Neuron (in vitro differentiated cells): ENCODE results near the gene VARS2.
"Not testable (repeated sequence)": the region's sequence is repeated elsewhere in the genome, so short reads cannot be mapped to it uniquely, and the experiment has no call there.

Experiments used
- H2AFZ ChIP-seq: one replicate; pipeline ENCODE4 v1.6.1; 2013; ENCODE audit warnings: low read depth, mild to moderate bottlenecking, inconsistent platforms, low read length, moderate library complexity
- H3K27me3 ChIP-seq: one replicate; pipeline ENCODE4 v1.6.1; 2013; ENCODE audit warnings: low read length; ENCODE audit not compliant: insufficient read depth
- H3K36me3 ChIP-seq: one replicate; pipeline ENCODE4 v1.6.1; 2013; ENCODE audit warnings: low read length; ENCODE audit not compliant: insufficient read depth
- H3K4me1 ChIP-seq: one replicate; pipeline ENCODE4 v1.6.1; 2013; ENCODE audit warnings: low read length; ENCODE audit not compliant: insufficient read depth
- H3K4me3 ChIP-seq: 2 replicates; pipeline ENCODE4 v1.5.1; 2013; ENCODE audit warnings: mild to moderate bottlenecking, low read length, moderate library complexity
- H3K9me3 ChIP-seq: one replicate; pipeline ENCODE4 v1.6.1; 2013; ENCODE audit warnings: low read length

The VARS2 gene

GRCh38 chr6:30954631-30955366, 40.8 kb downstream of the VARS2 start:
- H3K36me3 ChIP-seq = no peaks in the 10 kb centered on the region
- H3K4me3 ChIP-seq = no peak overlapping the region
- H3K27me3 ChIP-seq = peaks cover 51% of the 10 kb centered on the region
- H3K9me3 ChIP-seq = no peaks in the 10 kb centered on the region
- no peak overlapping the region for H2AFZ ChIP-seq
- H3K4me1 ChIP-seq = peaks cover 4% of the 10 kb centered on the region

DNA sequence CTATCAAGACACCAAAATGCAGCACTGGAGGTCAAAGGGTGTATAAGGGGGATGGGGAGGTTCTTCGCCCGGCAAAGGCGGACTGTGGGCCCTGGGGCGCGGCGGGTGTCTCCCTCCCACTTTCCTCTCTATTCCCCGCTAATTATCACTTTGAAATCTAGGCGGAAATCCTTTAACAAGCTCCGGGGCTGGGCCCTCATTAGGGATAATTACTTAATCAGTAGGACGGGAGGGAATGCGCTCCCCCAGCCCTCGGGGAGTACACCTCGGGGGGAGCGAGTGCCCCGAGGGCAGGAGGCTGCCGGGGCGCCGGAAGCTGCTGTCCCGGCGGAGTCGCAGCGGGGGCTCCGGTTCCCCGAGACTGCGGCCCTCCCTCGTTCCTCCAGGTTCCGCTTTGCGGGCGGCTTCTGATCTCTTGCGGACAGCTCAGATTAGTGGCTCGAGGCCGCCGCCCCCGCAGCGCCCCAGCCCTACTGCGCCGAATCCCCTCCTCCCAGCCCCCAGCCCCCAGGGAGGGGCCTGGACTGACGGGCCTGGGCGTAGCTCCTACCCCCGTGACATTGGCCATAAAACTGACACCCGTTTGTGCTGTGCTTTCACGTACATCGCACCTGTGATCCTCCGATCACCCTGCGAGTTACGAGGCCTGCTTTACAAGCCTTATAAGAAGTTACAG, 41.5 kb downstream of the VARS2 start:
- H3K27me3 ChIP-seq = peaks cover 51% of the 10 kb centered on the region

GRCh38 chr6:30957716-30958115, 43.7 kb downstream of the VARS2 start:
- Histone ChIP-seq H3K36me3 (no peaks in the 10 kb centered on the region), H3K27me3 (peaks cover 46% of the 10 kb centered on the region)

More for the DNA sequence above, 41.5 kb downstream of the VARS2 start:
- Histone ChIP-seq H3K36me3 (no peaks in the 10 kb centered on the region), H3K9me3 (no peaks in the 10 kb centered on the region), H3K4me3 (no peak overlapping the region), H2AFZ (no peak overlapping the region), H3K4me1 (peaks cover 4% of the 10 kb centered on the region)

DNA sequence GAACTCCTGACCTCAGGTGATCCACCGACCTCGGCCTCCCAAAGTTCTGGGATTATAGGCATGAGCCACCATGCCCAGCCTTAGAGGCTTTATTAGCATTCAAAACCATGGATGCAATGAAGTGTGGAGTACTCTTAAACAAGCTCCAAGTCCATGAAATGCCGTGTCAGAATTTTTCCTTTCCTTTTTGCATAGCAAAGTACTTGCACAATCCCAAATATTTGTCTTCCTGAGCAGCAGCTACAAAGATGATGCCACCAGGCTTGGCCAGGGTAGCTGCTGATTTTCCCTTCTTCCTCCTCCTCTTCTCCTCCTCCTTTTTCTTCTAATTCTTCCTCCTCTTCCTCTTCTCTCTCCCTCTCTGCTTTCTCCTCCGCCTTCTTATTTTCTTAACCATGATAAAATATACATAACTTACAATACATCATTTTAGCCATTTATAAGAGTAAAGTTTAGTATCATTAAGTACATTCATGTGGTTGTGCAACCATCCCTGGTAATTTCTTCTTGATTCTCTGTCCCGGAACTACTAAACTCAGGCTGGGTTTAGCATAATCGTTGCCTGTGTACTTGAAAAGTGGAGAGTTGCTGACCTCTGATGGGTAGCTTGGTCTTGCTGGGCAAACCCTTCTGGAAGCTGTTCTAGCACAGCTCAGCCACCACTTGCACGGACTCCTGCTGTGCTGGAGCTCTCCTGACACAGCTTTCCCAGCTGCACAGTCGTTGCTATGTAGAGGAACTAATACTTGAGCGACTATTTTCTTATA, 47.1 kb downstream of the VARS2 start:
- Histone ChIP-seq H3K4me1 (no peaks in the 10 kb centered on the region), H3K27me3 (peaks cover 23% of the 10 kb centered on the region), H3K4me3 (no peak overlapping the region), H3K9me3 (no peaks in the 10 kb centered on the region), H3K36me3 (no peaks in the 10 kb centered on the region), H2AFZ (no peak overlapping the region)

More at GRCh38 chr6:30957716-30958115, 43.7 kb downstream of the VARS2 start:
- Histone ChIP-seq H3K9me3 (no peaks in the 10 kb centered on the region), H2AFZ (no peak overlapping the region), H3K4me1 (peaks cover 4% of the 10 kb centered on the region), H3K4me3 (no peak overlapping the region)

DNA sequence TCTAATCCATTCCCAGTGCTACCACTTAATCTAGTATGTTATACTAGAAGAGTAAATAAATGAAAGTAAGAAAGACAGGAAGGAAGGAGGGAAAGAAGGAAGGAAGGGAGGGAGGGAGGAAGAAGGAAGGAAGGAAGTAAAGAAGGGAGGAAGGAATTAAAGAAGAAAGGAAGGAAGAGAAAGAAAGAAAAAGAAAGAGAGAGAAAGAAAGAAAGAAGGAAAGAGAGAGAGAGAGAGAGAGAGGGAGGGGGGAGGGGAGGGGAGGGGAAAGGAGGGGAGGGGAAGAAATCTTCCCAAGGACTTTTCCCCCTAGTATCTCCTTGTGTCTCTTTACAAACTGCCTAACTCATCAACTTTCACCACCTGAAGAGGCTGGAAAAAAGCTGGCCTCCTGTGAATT, 48.7 kb downstream of the VARS2 start:
- H3K4me3 ChIP-seq = no peak overlapping the region
- H2AFZ ChIP-seq = no peak overlapping the region
- H3K27me3 ChIP-seq = peaks cover 7% of the 10 kb centered on the region

GRCh38 chr6:30963641-30964040, 49.6 kb downstream of the VARS2 start:
- Histone ChIP-seq H3K4me1 (no peaks in the 10 kb centered on the region), H2AFZ (no peak overlapping the region), H3K4me3 (no peak overlapping the region), H3K36me3 (no peaks in the 10 kb centered on the region), H3K27me3 (no peaks in the 10 kb centered on the region), H3K9me3 (no peaks in the 10 kb centered on the region)

More for the DNA sequence above, 48.7 kb downstream of the VARS2 start:
- Histone ChIP-seq H3K9me3 (no peaks in the 10 kb centered on the region), H3K36me3 (no peaks in the 10 kb centered on the region), H3K4me1 (no peaks in the 10 kb centered on the region)

DNA sequence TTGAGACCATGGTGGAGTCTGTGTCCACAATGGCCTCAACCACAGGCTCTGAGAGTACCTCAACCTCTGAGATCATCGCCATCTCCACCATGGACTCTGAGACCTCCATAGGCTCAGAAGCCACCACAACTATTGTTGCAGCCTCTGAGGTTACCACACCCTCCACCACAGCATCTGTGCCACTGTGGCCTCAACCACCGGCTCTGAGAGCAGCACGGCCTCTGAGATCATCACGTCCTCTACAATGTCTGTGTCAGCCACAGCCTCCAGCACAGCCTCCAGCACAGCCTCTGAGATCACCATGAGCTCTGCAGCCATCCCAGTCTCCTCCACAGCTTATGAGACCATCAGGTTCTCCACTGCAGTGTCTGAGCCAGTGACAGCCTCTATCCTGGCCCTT, 50.0 kb downstream of the VARS2 start:
- Histone ChIP-seq H2AFZ (no peak overlapping the region), H3K4me3 (no peak overlapping the region), H3K9me3 (no peaks in the 10 kb centered on the region), H3K36me3 (no peaks in the 10 kb centered on the region), H3K4me1 (no peaks in the 10 kb centered on the region), H3K27me3 (no peaks in the 10 kb centered on the region)

DNA sequence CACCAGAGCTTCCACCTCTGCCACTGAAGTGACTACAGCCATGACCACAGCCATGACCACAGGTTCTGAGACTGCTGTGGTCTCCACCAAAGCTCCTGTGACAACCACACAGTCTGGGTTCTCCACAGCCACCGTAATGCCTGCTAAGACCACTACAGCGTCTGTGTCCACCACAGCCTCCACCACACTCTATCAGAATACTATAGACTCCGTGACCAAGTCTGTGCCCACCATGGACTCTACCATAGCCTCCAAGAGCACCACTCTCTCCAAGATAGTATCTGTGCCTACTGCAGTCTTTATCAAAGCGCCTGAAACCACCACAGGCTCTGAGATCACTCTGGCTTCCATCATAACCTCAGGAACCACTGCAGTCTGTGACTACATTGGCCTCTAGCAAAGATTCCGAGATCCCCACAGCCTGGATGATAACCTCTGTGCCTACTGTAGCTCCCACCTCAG, 51.1 kb downstream of the VARS2 start:
- Histone ChIP-seq H3K36me3 (no peaks in the 10 kb centered on the region), H3K27me3 (no peaks in the 10 kb centered on the region), H3K4me3 (no peak overlapping the region), H3K4me1 (no peaks in the 10 kb centered on the region), H3K9me3 (no peaks in the 10 kb centered on the region), H2AFZ (no peak overlapping the region)

DNA sequence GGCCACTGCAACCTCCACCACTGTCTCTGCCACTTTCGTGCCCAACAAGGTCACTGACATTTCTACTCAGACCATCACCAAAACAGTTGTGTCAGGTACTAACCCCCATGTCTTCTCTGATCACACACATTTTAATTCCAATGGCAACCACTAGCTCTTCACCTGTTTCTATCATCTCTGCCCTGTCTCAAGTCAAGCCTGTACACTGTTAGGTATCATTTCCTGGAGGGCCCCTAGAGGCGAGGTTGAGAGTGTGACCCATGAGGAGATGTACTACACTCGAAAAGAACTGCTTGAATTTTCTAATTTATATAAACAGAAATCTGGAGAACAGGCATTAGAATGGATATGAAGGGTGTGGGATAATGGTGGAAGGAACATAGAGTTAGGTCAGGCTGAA, 52.1 kb downstream of the VARS2 start:
- Histone ChIP-seq H3K9me3 (no peaks in the 10 kb centered on the region), H3K36me3 (no peaks in the 10 kb centered on the region), H3K27me3 (peaks cover 5% of the 10 kb centered on the region), H3K4me1 (no peaks in the 10 kb centered on the region), H2AFZ (no peak overlapping the region), H3K4me3 (no peak overlapping the region)

DNA sequence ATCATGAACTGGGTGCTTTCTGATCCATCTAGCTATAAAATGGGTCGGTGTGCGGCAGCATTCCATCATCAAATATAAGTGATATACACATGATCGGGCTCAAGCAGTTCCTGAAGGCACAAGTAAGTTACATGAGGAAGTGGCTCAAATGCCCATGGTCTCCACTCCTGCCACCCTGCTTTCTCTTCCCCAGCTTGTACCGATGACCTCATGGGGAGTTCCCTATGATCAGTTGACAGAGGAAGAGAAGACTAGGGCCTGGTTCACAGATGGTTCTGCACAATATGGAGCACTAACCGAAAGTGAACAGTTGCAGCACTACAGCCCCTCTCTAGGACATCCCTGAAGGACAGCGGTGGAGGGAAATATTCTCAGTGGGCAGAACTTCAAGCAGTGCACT, 55.1 kb downstream of the VARS2 start:
- not testable (repeated sequence) for H3K36me3 ChIP-seq, H3K4me3 ChIP-seq, H2AFZ ChIP-seq, H3K4me1 ChIP-seq, H3K27me3 ChIP-seq, H3K9me3 ChIP-seq

DNA sequence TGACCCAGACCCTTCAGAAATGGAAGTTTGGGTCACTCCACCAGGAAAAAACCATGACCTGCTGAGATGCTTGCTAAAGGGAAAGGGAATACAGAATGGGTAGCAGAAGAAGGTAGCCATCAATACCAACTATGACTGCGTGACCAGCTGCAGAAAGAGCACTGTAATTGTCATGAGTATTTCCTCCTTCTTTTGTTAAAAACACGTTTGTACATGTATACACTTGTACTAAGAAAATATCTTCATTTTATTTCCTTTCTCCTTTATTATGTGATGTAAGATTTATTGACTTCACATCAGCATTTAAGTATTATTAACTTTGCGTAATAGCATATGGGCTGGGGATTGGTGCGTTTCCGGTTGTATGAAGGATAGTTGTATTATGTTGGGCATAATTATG, 56.9 kb downstream of the VARS2 start:
- peaks cover 5% of the 10 kb centered on the region for H3K27me3 ChIP-seq
- no peaks in the 10 kb centered on the region for H3K9me3 ChIP-seq
- H3K36me3 ChIP-seq = no peaks in the 10 kb centered on the region
- H3K4me3 ChIP-seq = no peak overlapping the region
- H3K4me1 ChIP-seq = peaks cover 3% of the 10 kb centered on the region
- H2AFZ ChIP-seq = no peak overlapping the region

DNA sequence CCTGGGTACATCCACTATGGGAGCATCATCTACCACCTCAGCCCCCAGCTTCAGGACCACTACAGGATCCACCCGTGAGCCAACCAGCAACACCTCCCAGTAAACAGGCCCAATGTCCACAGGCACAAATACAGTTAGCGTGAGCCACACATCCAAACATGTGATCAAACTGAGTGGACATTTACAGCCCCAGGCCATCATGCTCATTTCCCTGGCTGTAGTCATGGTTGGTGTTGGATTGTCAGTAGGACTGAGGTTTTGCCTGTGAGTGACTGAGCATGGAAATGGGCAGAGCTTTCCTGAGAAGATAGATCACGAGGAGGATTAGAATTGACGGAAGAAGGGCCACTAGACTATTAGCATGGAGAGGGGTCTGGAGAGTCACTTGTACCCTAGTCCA, 58.8 kb downstream of the VARS2 start:
- no peak overlapping the region for H3K4me3 ChIP-seq

More for the DNA sequence above, 58.8 kb downstream of the VARS2 start:
- H3K27me3 ChIP-seq = peaks cover 5% of the 10 kb centered on the region
- H2AFZ ChIP-seq = no peak overlapping the region
- no peaks in the 10 kb centered on the region for H3K36me3 ChIP-seq
- no peaks in the 10 kb centered on the region for H3K9me3 ChIP-seq
- peaks cover 3% of the 10 kb centered on the region for H3K4me1 ChIP-seq
